Activated T-cell treated with anti-CD3 and anti-CD28 coated beads for 48 hours (primary cell): ENCODE measurements around the gene CNTNAP2.

Experiments
- DNase-seq: peaks from one replicate; pipeline ENCODE4 v3.0.0-alpha.2; 2020; ENCODE audit warnings: low read depth

Gene CNTNAP2

DNA sequence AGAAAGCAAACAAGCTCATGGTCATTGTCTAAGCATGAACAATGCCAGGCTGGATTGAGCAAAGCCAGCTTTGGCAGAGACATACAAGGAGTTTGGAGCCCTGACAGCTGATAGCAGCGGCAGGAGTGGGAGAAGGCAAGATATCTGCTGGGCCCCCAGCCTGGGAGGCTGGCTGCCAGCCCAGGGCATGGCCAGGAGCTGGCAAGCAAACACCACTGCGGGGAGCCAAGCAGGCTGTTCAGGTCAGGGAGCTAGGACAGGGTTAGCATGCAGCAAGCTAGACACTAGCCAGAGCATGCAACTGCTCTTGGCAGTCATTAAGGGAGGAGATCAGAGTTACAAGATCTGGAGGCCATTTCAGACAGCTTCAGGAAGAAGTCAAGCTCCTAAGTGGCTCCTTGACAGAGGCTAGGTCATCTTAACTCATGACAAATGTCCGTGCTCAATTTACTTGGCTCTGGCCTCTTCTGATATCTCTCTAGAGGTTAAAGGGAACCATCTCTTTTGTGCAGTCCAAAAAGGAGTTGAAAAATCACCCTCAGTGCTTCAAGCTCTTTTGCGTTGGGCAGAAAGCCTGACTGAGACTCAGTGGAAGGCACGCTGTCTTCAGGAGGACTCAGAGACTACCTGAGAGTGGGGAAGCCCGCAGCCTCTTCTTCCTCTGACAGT is 2037.1 kb downstream of the CNTNAP2 start:
- DNase-seq, result no peak

DNA sequence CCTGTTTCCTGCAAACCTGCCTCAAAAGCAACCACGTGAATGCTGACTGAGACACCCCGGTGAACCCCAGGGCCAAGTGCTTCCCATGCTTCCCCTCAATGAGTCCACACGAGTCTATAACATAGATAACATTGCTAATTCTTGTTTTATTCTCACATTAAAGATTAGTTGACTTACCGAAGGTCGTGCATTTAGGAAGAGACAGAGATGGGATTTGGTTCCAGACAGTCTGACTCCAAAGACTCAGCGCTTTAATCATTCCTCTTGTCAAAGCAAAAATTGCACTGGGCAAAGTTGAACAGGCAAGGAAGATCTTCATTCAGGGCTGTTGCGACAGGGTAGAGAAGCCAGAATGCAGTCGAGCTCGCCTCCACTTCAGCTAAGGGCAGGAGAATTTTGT is 2038.4 kb downstream of the CNTNAP2 start:
- no peak for DNase-seq

GRCh38 chr7:148155826-148156225 is 2039.2 kb downstream of the CNTNAP2 start:
- no peak for DNase-seq

GRCh38 chr7:148156233-148156632 is 2039.6 kb downstream of the CNTNAP2 start:
- DNase-seq, result no peak

DNA sequence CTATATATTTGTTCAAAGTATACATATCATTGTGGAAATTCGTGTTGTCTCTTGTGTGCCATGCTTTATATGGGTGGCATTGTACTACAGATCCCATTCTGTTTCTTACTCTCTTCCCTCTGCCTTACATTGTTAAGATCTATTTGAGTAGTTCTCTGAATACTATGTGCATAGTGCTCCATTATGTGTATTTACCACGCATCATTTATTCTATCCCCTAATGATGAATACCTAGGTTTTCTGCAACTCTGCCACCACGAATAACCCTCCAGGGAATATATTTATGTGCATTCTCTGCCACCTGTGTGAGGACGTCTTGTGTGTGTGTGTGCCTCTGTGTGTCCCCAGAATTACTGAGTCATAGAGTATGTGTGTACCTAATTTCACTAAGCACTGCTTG is 2042.7 kb downstream of the CNTNAP2 start:
- no peak for DNase-seq

GRCh38 chr7:148161776-148162175 is 2045.2 kb downstream of the CNTNAP2 start:
- no peak for DNase-seq

DNA sequence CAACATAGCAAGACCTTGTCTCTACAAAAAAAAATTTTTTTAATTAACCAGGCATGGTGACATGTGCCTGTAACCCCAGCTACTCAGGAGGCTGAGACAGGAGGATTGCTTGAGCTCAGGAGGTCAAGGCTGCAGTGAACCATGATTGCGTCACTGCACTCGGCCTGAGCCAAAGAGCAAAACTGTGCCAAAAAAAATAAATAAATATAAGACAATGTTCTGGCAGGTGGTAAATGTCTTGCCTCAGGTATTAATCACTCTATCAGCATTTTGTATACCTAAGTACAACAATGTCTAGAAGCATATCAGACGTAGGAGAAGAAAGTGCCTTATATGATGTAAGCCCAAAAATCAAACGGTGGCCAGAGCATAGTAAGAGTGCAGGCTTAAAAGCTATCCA is 2046.2 kb downstream of the CNTNAP2 start:
- DNase-seq, result no peak

- no peak for DNase-seq
Measured at GRCh38 chr7:148163246-148163645, 2046.6 kb downstream of the CNTNAP2 start.

- DNase-seq, result no peak
Measured at GRCh38 chr7:148172920-148173319, 2056.3 kb downstream of the CNTNAP2 start.

DNA sequence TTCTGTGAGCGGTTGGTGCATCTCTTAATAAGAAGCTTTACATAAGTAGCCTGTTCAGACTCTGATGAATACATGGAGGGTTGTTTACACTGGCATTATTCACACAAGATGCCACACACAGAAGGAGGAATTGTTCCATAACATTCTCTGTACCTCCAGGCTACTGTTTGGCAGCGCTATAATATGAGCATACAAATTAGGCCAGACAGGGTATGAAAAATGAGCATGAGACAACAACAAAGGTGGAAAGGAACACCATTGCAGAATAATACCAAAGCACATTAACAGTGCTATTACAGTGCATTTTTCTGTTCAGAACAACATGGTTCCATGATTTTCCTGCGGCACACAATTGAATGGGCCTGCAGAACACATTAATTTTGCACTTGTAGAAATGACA is 2056.8 kb downstream of the CNTNAP2 start:
- DNase-seq, result no peak

DNA sequence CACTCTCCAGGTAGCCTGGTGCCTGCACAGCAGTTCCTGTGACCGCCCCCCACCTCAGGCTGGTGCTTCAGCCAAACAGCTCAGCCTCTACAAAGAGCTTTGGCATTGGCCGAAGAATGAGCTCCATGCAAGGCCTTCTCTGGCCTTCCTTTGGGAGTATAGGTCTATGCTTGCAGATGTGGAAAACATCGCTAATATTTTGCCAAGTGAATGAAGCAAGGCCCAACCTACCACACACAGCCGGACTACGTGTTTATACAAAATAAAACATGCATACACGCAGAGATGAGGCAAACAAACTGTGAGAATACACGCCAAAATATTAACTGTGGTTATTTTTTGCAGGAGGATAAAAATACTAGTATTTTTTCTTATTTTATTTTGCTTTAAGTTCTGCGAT is 2057.8 kb downstream of the CNTNAP2 start:
- DNase-seq, result no peak

DNA sequence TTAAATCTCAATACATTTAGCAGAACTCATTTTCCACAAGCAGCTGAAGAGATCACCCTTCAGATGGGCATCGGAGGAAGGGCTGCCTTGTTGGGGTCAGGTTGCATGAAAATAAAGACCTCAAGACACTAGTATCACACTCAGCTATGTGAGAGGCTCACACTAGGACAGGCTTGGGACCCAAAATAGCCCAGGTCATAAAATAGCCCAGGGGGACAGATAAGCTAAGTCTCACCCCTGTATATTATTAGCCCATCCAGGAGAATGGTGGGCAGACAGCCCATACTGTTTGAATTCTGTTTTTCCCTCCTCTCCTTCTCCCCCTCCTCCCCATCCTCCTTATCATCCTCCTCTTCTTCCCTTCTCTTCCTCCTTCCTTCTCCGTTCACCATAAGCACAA is 2058.9 kb downstream of the CNTNAP2 start:
- DNase-seq, result no peak

- no peak for DNase-seq
Measured at GRCh38 chr7:148177972-148178371, 2061.4 kb downstream of the CNTNAP2 start.

DNA sequence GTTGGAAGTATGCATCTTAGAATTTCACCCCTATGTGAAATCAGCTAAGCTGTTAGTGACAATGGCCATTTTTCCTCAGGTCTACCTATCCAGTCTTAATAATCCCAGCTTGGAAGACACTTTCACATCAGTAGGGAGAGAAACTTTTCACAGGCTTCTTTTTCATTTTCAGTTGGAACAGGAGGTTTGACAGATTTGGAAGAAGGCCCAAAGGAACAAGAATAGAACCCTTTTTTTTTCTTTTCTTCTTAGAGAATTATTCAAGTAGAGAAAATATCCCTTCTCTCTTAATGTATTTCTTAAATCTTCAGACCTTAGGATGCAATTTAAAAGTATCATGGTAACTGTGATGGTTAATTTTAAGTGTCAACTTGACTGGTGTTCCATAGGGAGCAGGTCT is 2063.5 kb downstream of the CNTNAP2 start:
- DNase-seq, result no peak

DNA sequence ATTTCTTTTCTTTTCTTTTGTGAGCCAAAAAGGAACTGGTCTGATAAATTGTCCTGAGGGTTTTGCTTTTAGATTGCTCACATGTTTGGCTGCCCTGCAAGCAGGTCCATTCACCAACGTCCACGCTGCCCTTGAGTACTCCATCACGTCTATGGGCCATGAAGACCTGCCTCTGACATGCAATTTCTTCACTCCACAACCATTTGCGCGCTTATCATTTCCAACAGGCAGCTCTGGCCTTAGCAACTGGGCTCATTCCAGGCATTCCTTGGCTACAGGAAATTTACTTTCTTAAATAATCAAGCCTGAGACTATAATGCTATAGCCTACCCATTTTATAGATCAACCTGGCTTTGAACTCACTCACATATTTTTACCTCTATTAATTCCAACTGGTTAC is 2065.7 kb downstream of the CNTNAP2 start:
- no peak for DNase-seq

- DNase-seq, result no peak
Measured at GRCh38 chr7:148185041-148185440, 2068.4 kb downstream of the CNTNAP2 start.

DNA sequence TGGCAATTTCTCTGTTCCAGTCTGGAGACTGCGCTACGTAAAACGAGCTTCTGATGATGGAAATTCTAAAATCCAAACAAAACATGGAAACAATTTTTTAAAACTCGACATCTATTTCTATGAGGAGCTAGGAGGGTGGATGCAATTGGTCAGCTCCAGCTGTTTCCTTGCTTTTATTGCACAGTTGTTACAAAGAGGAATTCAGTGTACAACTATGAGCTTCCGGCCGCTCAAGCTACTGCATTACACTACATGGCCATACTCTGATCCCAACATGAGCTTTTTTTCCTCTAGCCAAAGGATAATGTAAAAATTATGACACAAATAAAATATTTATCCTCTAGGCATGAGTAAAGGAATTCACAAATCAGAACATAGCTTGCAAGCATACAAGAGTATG is 2070.9 kb downstream of the CNTNAP2 start:
- DNase-seq, result no peak

DNA sequence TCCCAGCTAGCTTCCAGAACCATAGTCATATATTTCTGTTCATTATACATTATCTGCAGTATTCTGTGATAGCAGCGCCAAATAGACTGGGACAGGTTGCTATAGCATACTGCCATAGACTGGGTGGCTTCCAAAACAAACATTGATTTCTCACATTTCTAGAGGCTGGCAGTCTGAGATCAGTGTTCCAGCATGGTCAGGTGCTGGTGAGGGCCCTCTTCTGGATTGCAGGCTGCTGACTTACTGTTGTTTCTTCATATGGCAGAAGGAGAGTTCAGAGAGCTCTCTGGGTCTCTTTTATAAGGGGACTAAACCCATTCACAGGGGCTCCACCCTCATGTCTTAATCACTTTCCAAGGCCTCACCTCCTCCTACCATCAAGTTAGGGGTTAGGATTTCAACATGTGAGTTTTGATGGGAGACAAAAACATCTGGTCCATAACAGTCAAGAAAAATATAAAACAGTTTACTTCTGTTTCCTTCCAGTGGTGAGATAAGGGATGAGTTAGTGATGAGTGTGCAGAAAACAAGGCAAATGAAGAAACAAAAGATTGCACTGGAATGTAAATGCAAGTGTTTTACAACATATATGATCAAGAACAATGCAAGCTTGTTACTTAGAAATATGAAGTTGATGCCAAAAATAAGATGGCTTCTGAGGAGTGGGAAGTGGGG is 2074.9 kb downstream of the CNTNAP2 start:
- DNase-seq, result no peak

- DNase-seq, result no peak
Measured at GRCh38 chr7:148192491-148192890, 2075.9 kb downstream of the CNTNAP2 start.

GRCh38 chr7:148201992-148202391 is 2085.4 kb downstream of the CNTNAP2 start:
- no peak for DNase-seq

GRCh38 chr7:148204639-148205304 is 2088.2 kb downstream of the CNTNAP2 start:
- DNase-seq, result no peak

- no peak for DNase-seq
Measured at GRCh38 chr7:148209643-148210190, 2093.1 kb downstream of the CNTNAP2 start.

DNA sequence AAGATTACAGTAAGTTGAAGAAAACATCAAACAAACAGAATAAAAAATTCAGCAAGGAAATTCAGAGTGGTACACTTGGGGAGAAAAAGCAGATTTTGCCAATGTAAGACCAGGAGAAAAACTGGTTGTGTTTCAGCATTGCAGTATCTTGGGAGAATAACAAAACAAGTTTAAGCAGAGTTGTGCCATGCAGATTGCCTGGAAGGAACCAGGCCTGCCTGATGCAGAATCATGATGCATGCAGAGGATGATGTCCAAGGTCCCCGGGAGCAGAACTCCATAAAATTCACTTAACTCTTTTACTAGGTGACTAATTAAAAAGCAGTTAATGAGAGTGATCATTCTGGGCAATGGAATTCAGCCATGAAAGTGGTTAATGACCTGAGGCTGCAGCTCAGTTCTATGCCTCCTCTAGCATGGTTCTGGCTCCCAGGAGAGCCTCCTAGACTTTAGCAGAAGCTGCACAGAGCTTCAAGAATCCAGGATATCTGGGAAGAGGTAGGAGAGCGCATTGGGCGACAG is 2094.3 kb downstream of the CNTNAP2 start:
- no peak for DNase-seq
